ENCODE results near the gene STX5. TPM values are rescaled to one million over a fixed set of nuclear protein-coding genes. Genes with fewer than 3 reads are reported as not detected.

The STX5 gene, protein sequence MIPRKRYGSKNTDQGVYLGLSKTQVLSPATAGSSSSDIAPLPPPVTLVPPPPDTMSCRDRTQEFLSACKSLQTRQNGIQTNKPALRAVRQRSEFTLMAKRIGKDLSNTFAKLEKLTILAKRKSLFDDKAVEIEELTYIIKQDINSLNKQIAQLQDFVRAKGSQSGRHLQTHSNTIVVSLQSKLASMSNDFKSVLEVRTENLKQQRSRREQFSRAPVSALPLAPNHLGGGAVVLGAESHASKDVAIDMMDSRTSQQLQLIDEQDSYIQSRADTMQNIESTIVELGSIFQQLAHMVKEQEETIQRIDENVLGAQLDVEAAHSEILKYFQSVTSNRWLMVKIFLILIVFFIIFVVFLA
- total RNA-seq (10 to 100 TPM; 40.5 to 50.7 (median 43.7) TPM), polyA plus RNA-seq (10 to 100 TPM; 20.9 to 27.0 (median 23.5) TPM)
- long read RNA-seq, donor 1, transcript STX5-201 (11 exons, 1,794 nt), result major isoform, 7 of 7 reads
- long read RNA-seq, donor 1, partial matches to known transcripts, result 0 of 7 reads
- long read RNA-seq, donor 1, other reads (novel, unspliced or antisense), result 0 of 7 reads
- long read RNA-seq, donor 2, transcript STX5-201 (11 exons, 1,794 nt), result major isoform, 15 of 16 reads
- long read RNA-seq, donor 2, partial matches to known transcripts, result 0 of 16 reads
- long read RNA-seq, donor 2, other reads (novel, unspliced or antisense), result 0 of 16 reads

DNA sequence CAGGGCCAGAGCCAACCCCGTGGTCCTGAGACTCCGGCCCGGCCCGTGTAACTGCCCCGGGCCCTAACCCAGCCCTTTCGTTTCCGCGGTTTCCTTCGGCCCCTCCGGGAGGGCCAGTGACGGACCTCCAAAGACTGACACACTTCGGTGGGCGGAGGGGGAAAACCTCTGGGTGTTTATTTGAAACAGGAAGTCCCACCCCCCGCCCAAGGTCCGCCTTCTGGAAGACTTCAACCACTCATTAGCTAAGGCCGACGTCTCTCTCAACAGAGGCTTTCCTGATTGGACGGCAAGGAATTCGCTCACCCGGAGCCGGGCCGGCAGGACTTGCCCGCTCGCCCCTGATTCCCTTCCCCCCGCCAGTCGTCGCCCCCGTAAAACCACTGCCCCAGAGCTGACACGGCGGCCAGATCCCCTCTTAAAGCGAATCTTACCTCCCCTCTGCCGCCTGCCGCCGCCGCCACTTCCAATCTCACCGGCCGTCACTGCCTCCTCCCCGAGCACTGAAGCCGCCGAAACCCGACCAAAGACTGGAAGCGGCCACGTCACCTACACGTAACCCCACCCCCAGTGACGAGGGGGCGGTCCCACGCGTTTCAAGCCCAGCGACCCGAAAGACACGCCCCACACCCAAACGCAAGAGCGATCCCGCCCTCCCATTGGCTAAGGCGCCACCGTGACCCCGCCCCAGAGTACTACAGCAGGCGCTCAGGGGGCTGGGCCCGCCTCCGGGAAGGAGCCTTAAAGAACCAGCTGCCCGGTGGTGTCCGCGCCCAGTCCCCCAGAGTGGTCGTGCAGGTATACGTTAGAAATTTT is at the start of gene STX5:
Gene STX5, minus strand, starts transcription at position 532 of the 816 bp plus-strand sequence. CDS start 808 bp downstream, outside the sequence.
- Histone ChIP-seq H3K4me3 (peak within 1 kb of the TSS; percentile 56 to 92 (median 74)), H3K9me3 (no peaks in the 10 kb centered on the region), H3K27ac (peak within 1 kb of the TSS; percentile 90 to 99 (median 96)), H3K36me3 (peaks cover 0 to 72% (median 40%) of the 10 kb centered on the region in 6 donors), H3K4me1 (peaks cover 22 to 86% (median 59%) of the 10 kb centered on the region in 6 donors), H3K27me3 (replicated peaks in 1 of 7) (no peaks in the 10 kb centered on the region)
- 0 to 1% (median 1%) methylated on average over 41 to 65 of the region's 65 CpGs for WGBS, 5 donors
- peak; percentile 99 for DNase-seq
- intact Hi-C loops (cut with DNase I; ENCODE audit: low total_unique reads), result no loop called here
- peak; percentile 94 to 97 (median 94) for TF ChIP-seq POLR2AphosphoS5 (IDR thresholded peaks at IDR 0.05)
- peak; percentile 21 to 66 (median 65) for TF ChIP-seq POLR2A (IDR thresholded peaks at IDR 0.05)
- TF ChIP-seq, protein P1, sequence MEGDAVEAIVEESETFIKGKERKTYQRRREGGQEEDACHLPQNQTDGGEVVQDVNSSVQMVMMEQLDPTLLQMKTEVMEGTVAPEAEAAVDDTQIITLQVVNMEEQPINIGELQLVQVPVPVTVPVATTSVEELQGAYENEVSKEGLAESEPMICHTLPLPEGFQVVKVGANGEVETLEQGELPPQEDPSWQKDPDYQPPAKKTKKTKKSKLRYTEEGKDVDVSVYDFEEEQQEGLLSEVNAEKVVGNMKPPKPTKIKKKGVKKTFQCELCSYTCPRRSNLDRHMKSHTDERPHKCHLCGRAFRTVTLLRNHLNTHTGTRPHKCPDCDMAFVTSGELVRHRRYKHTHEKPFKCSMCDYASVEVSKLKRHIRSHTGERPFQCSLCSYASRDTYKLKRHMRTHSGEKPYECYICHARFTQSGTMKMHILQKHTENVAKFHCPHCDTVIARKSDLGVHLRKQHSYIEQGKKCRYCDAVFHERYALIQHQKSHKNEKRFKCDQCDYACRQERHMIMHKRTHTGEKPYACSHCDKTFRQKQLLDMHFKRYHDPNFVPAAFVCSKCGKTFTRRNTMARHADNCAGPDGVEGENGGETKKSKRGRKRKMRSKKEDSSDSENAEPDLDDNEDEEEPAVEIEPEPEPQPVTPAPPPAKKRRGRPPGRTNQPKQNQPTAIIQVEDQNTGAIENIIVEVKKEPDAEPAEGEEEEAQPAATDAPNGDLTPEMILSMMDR (IDR thresholded peaks at IDR 0.05 in 8 of 11, conservative IDR thresholded peaks at IDR 0.05 in 3 of 11), result peak in 1 of 11 experiments; percentile 17

DNA sequence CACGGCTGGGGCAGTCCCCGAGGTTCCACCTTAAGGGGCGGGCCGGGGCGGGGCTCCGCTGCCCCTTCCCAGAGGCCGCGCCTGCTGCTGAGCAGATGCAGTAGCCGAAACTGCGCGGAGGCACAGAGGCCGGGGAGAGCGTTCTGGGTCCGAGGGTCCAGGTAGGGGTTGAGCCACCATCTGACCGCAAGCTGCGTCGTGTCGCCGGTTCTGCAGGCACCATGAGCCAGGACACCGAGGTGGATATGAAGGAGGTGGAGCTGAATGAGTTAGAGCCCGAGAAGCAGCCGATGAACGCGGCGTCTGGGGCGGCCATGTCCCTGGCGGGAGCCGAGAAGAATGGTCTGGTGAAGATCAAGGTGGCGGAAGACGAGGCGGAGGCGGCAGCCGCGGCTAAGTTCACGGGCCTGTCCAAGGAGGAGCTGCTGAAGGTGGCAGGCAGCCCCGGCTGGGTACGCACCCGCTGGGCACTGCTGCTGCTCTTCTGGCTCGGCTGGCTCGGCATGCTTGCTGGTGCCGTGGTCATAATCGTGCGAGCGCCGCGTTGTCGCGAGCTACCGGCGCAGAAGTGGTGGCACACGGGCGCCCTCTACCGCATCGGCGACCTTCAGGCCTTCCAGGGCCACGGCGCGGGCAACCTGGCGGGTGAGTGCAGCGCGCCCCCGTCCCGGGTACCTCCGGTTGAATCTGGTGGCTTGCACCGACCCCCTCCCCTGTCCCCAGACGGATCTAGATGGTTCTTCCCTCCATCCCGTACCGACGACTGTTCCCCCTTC is 49.1 kb upstream of the STX5 start, which contains the start of gene SLC3A2:
Gene SLC3A2, plus strand, starts transcription at position 94 of the 776 bp plus-strand sequence. Its CDS starts 128 bp downstream, at position 222.
- Histone ChIP-seq H3K36me3 (peaks cover 5 to 38% (median 36%) of the 10 kb centered on the region in 6 donors), H3K27ac (peak within 1 kb of the TSS; percentile 96 to 100 (median 98))
- intact Hi-C loops (cut with DNase I; ENCODE audit: low total_unique reads), result no loop called here

DNA sequence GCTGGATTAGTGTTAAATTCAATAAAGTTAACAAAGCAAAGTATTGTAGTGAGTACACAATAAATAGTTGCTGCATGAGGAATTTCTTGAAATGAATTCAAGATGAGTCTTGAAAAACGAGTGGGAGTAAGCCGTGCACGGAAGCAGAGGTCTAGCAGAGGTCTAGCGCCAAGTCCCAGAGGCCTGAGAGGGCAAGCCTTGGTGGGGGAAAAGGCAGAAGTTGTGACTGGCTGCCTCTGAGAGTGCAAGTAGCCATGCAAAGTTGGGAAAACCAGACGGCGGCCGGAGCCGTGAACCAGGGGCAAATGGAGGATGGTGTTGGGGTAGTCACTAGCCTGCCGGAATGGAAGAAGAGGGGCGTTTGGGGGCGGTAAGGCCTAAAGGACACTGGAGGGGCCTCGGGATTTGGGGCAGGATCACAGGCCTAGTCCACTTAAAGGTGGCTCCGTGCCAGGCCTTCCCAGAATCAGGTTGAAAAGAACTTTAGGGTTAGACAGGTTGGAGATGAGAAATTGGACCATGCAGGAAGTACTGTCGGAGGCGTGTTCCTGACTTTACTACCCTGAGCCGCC is 48.5 kb upstream of the STX5 start:
- DNase-seq, result peak; percentile 87
- Histone ChIP-seq H3K36me3 (peaks cover 2 to 31% (median 29%) of the 10 kb centered on the region in 6 donors), H3K27me3 (replicated peaks in 1 of 7) (no peaks in the 10 kb centered on the region), H3K4me1 (peaks cover 22 to 55% (median 50%) of the 10 kb centered on the region in 6 donors), H3K9me3 (no peaks in the 10 kb centered on the region), H3K4me3 (peak overlapping the region; percentile 80 to 100 (median 90)), H3K27ac (peak overlapping the region; percentile 96 to 100 (median 98))
- TF ChIP-seq, protein P1 (IDR thresholded peaks at IDR 0.05 in 8 of 11, conservative IDR thresholded peaks at IDR 0.05 in 3 of 11), result no peak
- TF ChIP-seq POLR2A (IDR thresholded peaks at IDR 0.05), result no peak
- TF ChIP-seq POLR2AphosphoS5 (IDR thresholded peaks at IDR 0.05), result no peak
- 0 to 1% (median 0%) methylated on average over 15 to 16 of the region's 16 CpGs for WGBS, 5 donors
- intact Hi-C loops (cut with DNase I; ENCODE audit: low total_unique reads), result no loop called here

More for the DNA sequence above, 49.1 kb upstream of the STX5 start, which contains the start of gene SLC3A2:
- H3K4me1 ChIP-seq, result peaks cover 22 to 61% (median 53%) of the 10 kb centered on the region in 6 donors
- H3K4me3 ChIP-seq, result peak within 1 kb of the TSS; percentile 80 to 100 (median 90)
- no peaks in the 10 kb centered on the region for H3K27me3 ChIP-seq (replicated peaks in 1 of 7)
- TF ChIP-seq, protein P1 (IDR thresholded peaks at IDR 0.05 in 8 of 11, conservative IDR thresholded peaks at IDR 0.05 in 3 of 11), result peak; percentile 45 to 90 (median 75)
- TF ChIP-seq POLR2AphosphoS5 (IDR thresholded peaks at IDR 0.05) (peak; percentile 98 to 100 (median 99)), POLR2A (IDR thresholded peaks at IDR 0.05) (peak; percentile 78 to 97 (median 94))
- peak; percentile 97 for DNase-seq
- H3K9me3 ChIP-seq, result no peaks in the 10 kb centered on the region
- WGBS, 5 donors, result 0 to 1% (median 0%) methylated on average over 42 to 69 of the region's 69 CpGs
